Small intestine (tissue), 7 donors: ENCODE results near the gene TBXAS1. TPM values are rescaled to one million over a fixed set of nuclear protein-coding genes. Genes with fewer than 3 reads are reported as not detected.

Source experiments
- DNase-seq, 2 donors: peaks; one replicate each; pipeline versions ENCODE4 v3.0.0 to v3.0.0-alpha.2; 2013
- FAIRE-seq: peaks from 2 replicates; lab custom pipeline; 2012; peaks lifted over from hg19 to GRCh38; lab: Jason Lieb, UNC
- H3K27ac ChIP-seq, 3 donors: one replicate each; pipeline ENCODE4 v1.5.1; 2013; ENCODE audit warnings: low read length in 2 of 3, mild to moderate bottlenecking in 2 of 3, control low read depth in 1 of 3, inconsistent platforms in 1 of 3, low read depth in 1 of 3, moderate library complexity in 1 of 3
- H3K27me3 ChIP-seq, 3 donors: one replicate each; pipeline ENCODE4 v1.6.1; 2013; ENCODE audit warnings: low read length in 3 of 3, inconsistent platforms in 1 of 3; ENCODE audit not compliant: control insufficient read depth in 3 of 3, insufficient read depth in 3 of 3
- H3K36me3 ChIP-seq, 3 donors: one replicate each; pipeline ENCODE4 v1.6.1; 2013; ENCODE audit warnings: low read length in 3 of 3, inconsistent platforms in 1 of 3, low read depth in 1 of 3, mild to moderate bottlenecking in 1 of 3, moderate library complexity in 1 of 3; ENCODE audit not compliant: control insufficient read depth in 3 of 3, insufficient read depth in 2 of 3
- H3K4me1 ChIP-seq, 3 donors: one replicate each; pipeline ENCODE4 v1.6.1; 2013; ENCODE audit warnings: low read length in 2 of 3, inconsistent platforms in 1 of 3, low read depth in 1 of 3, mild to moderate bottlenecking in 1 of 3, moderate library complexity in 1 of 3; ENCODE audit not compliant: control insufficient read depth in 3 of 3, insufficient read depth in 2 of 3
- H3K4me3 ChIP-seq, 3 donors: one replicate each; pipeline ENCODE4 v1.5.1; 2013; ENCODE audit warnings: low read length in 3 of 3, control low read depth in 1 of 3, inconsistent platforms in 1 of 3, low read depth in 1 of 3, mild to moderate bottlenecking in 1 of 3, moderate library complexity in 1 of 3
- H3K9me3 ChIP-seq, 2 donors: one replicate each; pipeline ENCODE4 v1.6.1; 2013; ENCODE audit warnings: low read depth in 1 of 2, low read length in 1 of 2; ENCODE audit not compliant: control insufficient read depth in 2 of 2, insufficient read depth in 1 of 2
- WGBS, 3 donors: extraction: QIAGEN DNeasy Blood & Tissue Kit; methylation state at CpG; one replicate each; pipeline ENCODE4 v1.1.7; 2013; 5-methylcytosine and 5-hydroxymethylcytosine counted together
- polyA plus RNA-seq, 4 donors: library from polyadenylated mRNA; stranded (reverse) in 3 of 4; unstranded in 1 of 4; fragments of 200-250 nt in 3 of 4; fragments of 120-200 nt in 1 of 4; gene quantifications; one replicate each; pipeline versions ENCODE4 v1.2.1 to v1.2.3, GENCODE V29; 2013
- donor health status: healthy with polysubstance abuse.
- donor health status: control.
- donor health status: control.
- donor health status: Bipolar disorder and iron deficiency.
- donor health status: healthy.

TBXAS1 gene
- polyA plus RNA-seq, 4 donors, result 1.1 to 8.2 (median 7.0) TPM

- 8 to 37% (median 28%) methylated on average over 7 of the region's 7 CpGs for WGBS, 3 donors
- no peak overlapping the region for H3K4me3 ChIP-seq
- peaks cover 0 to 7% (median 0%) of the 10 kb centered on the region in 3 donors for H3K27me3 ChIP-seq
- H3K4me1 ChIP-seq, result peaks cover 8 to 12% (median 10%) of the 10 kb centered on the region in 3 donors
- FAIRE-seq (no peak), DNase-seq (peak; percentile 70 to 93)
- no peaks in the 10 kb centered on the region for H3K9me3 ChIP-seq
- no peaks in the 10 kb centered on the region for H3K36me3 ChIP-seq
- peak overlapping the region in 2 of 3 donors; percentile 6 to 30 for H3K27ac ChIP-seq
Observed at GRCh38 chr7:139875821-139876241, 46.8 kb downstream of the TBXAS1 start.

- no peak for FAIRE-seq
- 89 to 93% (median 93%) methylated on average over 8 of the region's 8 CpGs for WGBS, 3 donors
Observed at GRCh38 chr7:139876622-139877283, 47.7 kb downstream of the TBXAS1 start.

DNA sequence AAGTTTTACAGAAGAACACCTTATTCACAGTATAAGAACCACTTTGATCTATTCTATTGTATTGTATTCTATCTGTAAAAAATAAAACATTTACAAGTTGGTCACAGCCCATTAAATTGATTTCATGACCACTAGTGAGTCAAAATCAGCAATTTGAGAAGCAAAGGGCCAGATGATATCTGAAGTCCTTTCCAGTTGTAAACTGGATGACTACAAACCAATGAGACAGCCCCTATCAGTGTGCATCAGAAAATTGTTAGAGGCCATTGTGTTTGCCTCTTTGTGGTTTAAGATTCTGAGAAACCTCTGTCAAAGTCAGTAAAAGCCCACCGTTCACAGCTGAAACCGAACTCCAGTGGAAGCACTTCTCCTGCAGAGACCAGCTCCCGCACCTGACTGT lies 54.8 kb downstream of the TBXAS1 start:
- 85 to 91% (median 88%) methylated on average over 3 of the region's 3 CpGs for WGBS, 3 donors

More at GRCh38 chr7:139876622-139877283, 47.7 kb downstream of the TBXAS1 start:
- H3K4me1 ChIP-seq, result peaks cover 8 to 12% (median 10%) of the 10 kb centered on the region in 3 donors
- H3K36me3 ChIP-seq, result no peaks in the 10 kb centered on the region
- peak overlapping the region in 1 of 3 donors; percentile 21 for H3K27ac ChIP-seq
- peaks cover 0 to 7% (median 0%) of the 10 kb centered on the region in 3 donors for H3K27me3 ChIP-seq
- no peak overlapping the region for H3K4me3 ChIP-seq
- DNase-seq, result no peak
- H3K9me3 ChIP-seq, result no peaks in the 10 kb centered on the region

DNA sequence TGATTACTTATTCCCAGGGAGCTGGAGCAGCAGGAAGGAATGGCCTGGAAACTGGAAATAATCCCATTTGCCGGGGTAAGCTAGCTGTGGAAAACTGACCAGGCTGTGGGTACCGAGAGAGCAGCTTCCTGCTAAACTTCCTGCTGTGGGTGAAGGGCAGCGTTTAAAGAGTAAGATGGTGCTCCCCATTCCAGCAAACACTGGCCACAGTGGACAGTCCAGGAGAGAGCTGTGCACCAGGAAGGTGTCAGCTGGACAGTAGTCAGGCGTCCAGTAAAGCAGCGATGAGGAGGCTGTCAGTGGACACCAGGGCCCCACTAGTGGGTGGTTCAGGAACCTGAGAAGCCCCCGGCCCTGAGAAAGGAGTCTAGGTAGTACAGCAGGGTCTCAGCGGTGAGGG lies 55.4 kb downstream of the TBXAS1 start:
- FAIRE-seq (no peak), DNase-seq (peak in 1 of 2 donors; percentile 23)
- Histone ChIP-seq H3K36me3 (no peaks in the 10 kb centered on the region), H3K4me1 (peaks cover 0 to 14% (median 3%) of the 10 kb centered on the region in 3 donors), H3K4me3 (no peak overlapping the region), H3K27ac (peak overlapping the region in 1 of 3 donors; percentile 14), H3K9me3 (peaks cover 0 to 4% of the 10 kb centered on the region in 2 donors), H3K27me3 (no peaks in the 10 kb centered on the region)
- 79 to 81% (median 80%) methylated on average over 6 to 7 of the region's 7 CpGs for WGBS, 3 donors

More for the DNA sequence above, 54.8 kb downstream of the TBXAS1 start:
- Histone ChIP-seq H3K4me3 (no peak overlapping the region), H3K27me3 (no peaks in the 10 kb centered on the region), H3K9me3 (no peaks in the 10 kb centered on the region), H3K4me1 (peaks cover 0 to 14% (median 3%) of the 10 kb centered on the region in 3 donors), H3K36me3 (no peaks in the 10 kb centered on the region), H3K27ac (no peak overlapping the region)
- DNase-seq, result no peak
- no peak for FAIRE-seq

DNA sequence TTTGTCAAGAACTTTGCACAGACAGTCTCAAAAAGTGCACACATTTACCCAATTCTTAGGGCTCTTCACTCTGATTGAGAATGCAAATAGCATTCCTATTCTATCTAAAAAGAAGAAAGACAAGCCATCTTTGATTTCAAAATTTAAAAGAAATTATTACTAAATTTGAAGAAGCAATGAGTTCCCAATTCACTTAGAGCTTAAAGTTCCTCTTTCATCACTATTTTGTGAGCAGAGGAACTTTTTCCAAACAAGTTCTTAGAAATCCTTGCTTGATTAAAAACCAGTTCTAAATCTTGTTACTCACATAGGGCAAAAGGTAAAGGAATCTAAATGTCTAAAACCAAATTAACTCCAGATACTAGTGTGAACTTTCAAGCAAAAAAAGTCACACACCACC lies 56.4 kb downstream of the TBXAS1 start:
- no peak overlapping the region for H3K4me3 ChIP-seq
- FAIRE-seq (no peak), DNase-seq (no peak)
- H3K36me3 ChIP-seq, result no peaks in the 10 kb centered on the region
- H3K4me1 ChIP-seq, result peaks cover 0 to 8% (median 0%) of the 10 kb centered on the region in 3 donors
- H3K27ac ChIP-seq, result no peak overlapping the region
- peaks cover 0 to 8% of the 10 kb centered on the region in 2 donors for H3K9me3 ChIP-seq
- no peaks in the 10 kb centered on the region for H3K27me3 ChIP-seq

DNA sequence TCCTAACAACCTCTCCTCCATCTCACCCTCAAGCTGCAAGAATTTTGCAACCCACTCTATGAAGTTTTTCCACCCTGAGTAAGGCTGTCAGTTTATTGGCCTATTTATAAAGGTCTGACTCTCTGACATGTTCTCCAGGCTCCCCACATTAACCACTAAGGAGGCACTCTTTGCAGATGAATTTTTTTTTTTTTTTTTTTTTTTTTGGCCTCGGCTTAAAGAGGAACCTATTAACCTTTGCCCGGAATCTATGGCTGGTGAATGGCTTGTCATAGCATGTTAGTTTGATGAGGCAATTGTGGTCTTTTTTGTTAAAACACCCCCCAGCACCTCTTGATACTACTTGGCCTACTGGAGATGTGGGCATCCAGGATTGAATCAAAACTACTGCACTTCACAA lies 57.1 kb downstream of the TBXAS1 start:
- no peak overlapping the region for H3K4me3 ChIP-seq
- peaks cover 0 to 8% (median 0%) of the 10 kb centered on the region in 3 donors for H3K4me1 ChIP-seq
- 9 to 42% (median 11%) methylated on average over 2 of the region's 2 CpGs for WGBS, 3 donors
- FAIRE-seq (no peak), DNase-seq (peak; percentile 16 to 21)
- peaks cover 0 to 8% of the 10 kb centered on the region in 2 donors for H3K9me3 ChIP-seq
- no peaks in the 10 kb centered on the region for H3K36me3 ChIP-seq
- no peak overlapping the region for H3K27ac ChIP-seq
- no peaks in the 10 kb centered on the region for H3K27me3 ChIP-seq

DNA sequence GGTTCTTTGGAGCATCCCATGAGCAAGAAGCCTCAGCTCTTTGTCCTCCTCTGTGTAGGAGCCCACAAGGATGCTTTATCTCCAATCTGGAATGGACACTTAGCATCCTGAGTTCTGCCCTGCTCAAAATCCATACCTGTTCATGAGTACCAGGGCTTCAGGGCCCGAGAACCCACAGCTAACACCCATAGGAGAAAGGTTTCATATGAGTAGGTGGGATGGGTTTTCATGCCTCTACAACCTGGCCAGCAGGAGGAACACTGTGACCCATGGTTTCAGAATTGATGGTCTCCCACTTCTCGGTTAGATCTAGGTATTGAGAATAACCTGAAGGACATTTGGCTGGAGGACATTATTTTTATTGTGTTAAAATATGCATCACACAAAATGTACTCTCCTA lies 57.8 kb downstream of the TBXAS1 start:
- FAIRE-seq, result no peak
- WGBS, 3 donors, result 80 to 94% (median 87%) methylated on average over 2 of the region's 2 CpGs
- H3K4me1 ChIP-seq, result peaks cover 0 to 8% (median 0%) of the 10 kb centered on the region in 3 donors
- peaks cover 0 to 8% of the 10 kb centered on the region in 2 donors for H3K9me3 ChIP-seq
- H3K36me3 ChIP-seq, result no peaks in the 10 kb centered on the region
- H3K27me3 ChIP-seq, result no peaks in the 10 kb centered on the region
- H3K4me3 ChIP-seq, result no peak overlapping the region
- DNase-seq, result no peak
- H3K27ac ChIP-seq, result no peak overlapping the region

GRCh38 chr7:139887992-139888481 lies 59.0 kb downstream of the TBXAS1 start:
- no peaks in the 10 kb centered on the region for H3K27me3 ChIP-seq
- 75 to 88% (median 81%) methylated on average over 5 of the region's 5 CpGs for WGBS, 3 donors
- H3K4me1 ChIP-seq, result peaks cover 0 to 8% (median 0%) of the 10 kb centered on the region in 3 donors
- FAIRE-seq, result no peak
- no peak for DNase-seq
- H3K27ac ChIP-seq, result no peak overlapping the region
- no peaks in the 10 kb centered on the region for H3K36me3 ChIP-seq
- no peak overlapping the region for H3K4me3 ChIP-seq
- H3K9me3 ChIP-seq, result peaks cover 0 to 8% of the 10 kb centered on the region in 2 donors
